ENCODE measurements around the gene DDX10.
"Not testable (repeated sequence)": the region's sequence is repeated elsewhere in the genome, so short reads cannot be mapped to it uniquely, and the experiment has no call there.

DDX10 gene

GRCh38 chr11:108726077-108726800 is 61.4 kb downstream of the DDX10 start:
- Histone ChIP-seq H3K9me3 (ENCODE audit: low read length) (no peaks in the 10 kb centered on the region), H3K27me3 (ENCODE audit: control insufficient read depth in 1 of 2, insufficient read depth in 2 of 2, low read length in 2 of 2) (no peaks in the 10 kb centered on the region), H3K4me1 (ENCODE audit: insufficient read depth, low read length) (no peaks in the 10 kb centered on the region), H3K27ac (ENCODE audit: low read depth, low read length) (no peak overlapping the region), H3K4me3 (ENCODE audit: low read depth in 1 of 2, low read length in 2 of 2) (no peak overlapping the region), H3K9ac (ENCODE audit: low read length) (no peak overlapping the region), H3K36me3 (ENCODE audit: insufficient read depth, low read length) (peaks cover 7% of the 10 kb centered on the region)

- no peak overlapping the region for H3K9ac ChIP-seq (ENCODE audit: low read length)
- no peak overlapping the region for H3K4me3 ChIP-seq (ENCODE audit: low read depth in 1 of 2, low read length in 2 of 2)
- no peaks in the 10 kb centered on the region for H3K9me3 ChIP-seq (ENCODE audit: low read length)
- H3K27ac ChIP-seq (ENCODE audit: low read depth, low read length), result no peak overlapping the region
- no peaks in the 10 kb centered on the region for H3K4me1 ChIP-seq (ENCODE audit: insufficient read depth, low read length)
- no peaks in the 10 kb centered on the region for H3K27me3 ChIP-seq (ENCODE audit: control insufficient read depth in 1 of 2, insufficient read depth in 2 of 2, low read length in 2 of 2)
- peaks cover 7% of the 10 kb centered on the region for H3K36me3 ChIP-seq (ENCODE audit: insufficient read depth, low read length)
Observed at GRCh38 chr11:108727665-108728064, 62.8 kb downstream of the DDX10 start.

GRCh38 chr11:108729227-108729871 is 64.5 kb downstream of the DDX10 start:
- no peaks in the 10 kb centered on the region for H3K36me3 ChIP-seq (ENCODE audit: insufficient read depth, low read length)
- no peaks in the 10 kb centered on the region for H3K27me3 ChIP-seq (ENCODE audit: control insufficient read depth in 1 of 2, insufficient read depth in 2 of 2, low read length in 2 of 2)
- H3K4me1 ChIP-seq (ENCODE audit: insufficient read depth, low read length), result peaks cover 5% of the 10 kb centered on the region
- H3K9me3 ChIP-seq (ENCODE audit: low read length), result no peaks in the 10 kb centered on the region
- H3K9ac ChIP-seq (ENCODE audit: low read length), result no peak overlapping the region
- H3K4me3 ChIP-seq (ENCODE audit: low read depth in 1 of 2, low read length in 2 of 2), result no peak overlapping the region
- H3K27ac ChIP-seq (ENCODE audit: low read depth, low read length), result no peak overlapping the region

GRCh38 chr11:108732395-108732794 is 67.5 kb downstream of the DDX10 start:
- Histone ChIP-seq H3K9ac (ENCODE audit: low read length) (no peak overlapping the region), H3K4me1 (ENCODE audit: insufficient read depth, low read length) (peaks cover 5% of the 10 kb centered on the region), H3K9me3 (ENCODE audit: low read length) (no peaks in the 10 kb centered on the region), H3K27ac (ENCODE audit: low read depth, low read length) (no peak overlapping the region), H3K4me3 (ENCODE audit: low read depth in 1 of 2, low read length in 2 of 2) (no peak overlapping the region), H3K27me3 (ENCODE audit: control insufficient read depth in 1 of 2, insufficient read depth in 2 of 2, low read length in 2 of 2) (no peaks in the 10 kb centered on the region), H3K36me3 (ENCODE audit: insufficient read depth, low read length) (no peaks in the 10 kb centered on the region)

GRCh38 chr11:108733479-108734116 is 68.7 kb downstream of the DDX10 start:
- no peaks in the 10 kb centered on the region for H3K27me3 ChIP-seq (ENCODE audit: control insufficient read depth in 1 of 2, insufficient read depth in 2 of 2, low read length in 2 of 2)
- no peaks in the 10 kb centered on the region for H3K9me3 ChIP-seq (ENCODE audit: low read length)
- H3K27ac ChIP-seq (ENCODE audit: low read depth, low read length), result no peak overlapping the region
- H3K9ac ChIP-seq (ENCODE audit: low read length), result no peak overlapping the region
- no peak overlapping the region for H3K4me3 ChIP-seq (ENCODE audit: low read depth in 1 of 2, low read length in 2 of 2)
- H3K4me1 ChIP-seq (ENCODE audit: insufficient read depth, low read length), result peaks cover 5% of the 10 kb centered on the region
- no peaks in the 10 kb centered on the region for H3K36me3 ChIP-seq (ENCODE audit: insufficient read depth, low read length)

GRCh38 chr11:108734283-108734682 is 69.4 kb downstream of the DDX10 start:
- Histone ChIP-seq H3K4me1 (ENCODE audit: insufficient read depth, low read length) (peaks cover 5% of the 10 kb centered on the region), H3K36me3 (ENCODE audit: insufficient read depth, low read length) (no peaks in the 10 kb centered on the region), H3K4me3 (ENCODE audit: low read depth in 1 of 2, low read length in 2 of 2) (no peak overlapping the region), H3K27me3 (ENCODE audit: control insufficient read depth in 1 of 2, insufficient read depth in 2 of 2, low read length in 2 of 2) (no peaks in the 10 kb centered on the region), H3K9ac (ENCODE audit: low read length) (no peak overlapping the region), H3K27ac (ENCODE audit: low read depth, low read length) (no peak overlapping the region), H3K9me3 (ENCODE audit: low read length) (no peaks in the 10 kb centered on the region)

- H3K27ac ChIP-seq (ENCODE audit: low read depth, low read length), result no peak overlapping the region
- H3K4me3 ChIP-seq (ENCODE audit: low read depth in 1 of 2, low read length in 2 of 2), result no peak overlapping the region
- no peaks in the 10 kb centered on the region for H3K27me3 ChIP-seq (ENCODE audit: control insufficient read depth in 1 of 2, insufficient read depth in 2 of 2, low read length in 2 of 2)
- no peak overlapping the region for H3K9ac ChIP-seq (ENCODE audit: low read length)
- no peaks in the 10 kb centered on the region for H3K36me3 ChIP-seq (ENCODE audit: insufficient read depth, low read length)
- H3K4me1 ChIP-seq (ENCODE audit: insufficient read depth, low read length), result peaks cover 5% of the 10 kb centered on the region
- H3K9me3 ChIP-seq (ENCODE audit: low read length), result no peaks in the 10 kb centered on the region
Observed at GRCh38 chr11:108734956-108735559, 70.2 kb downstream of the DDX10 start.

- not testable (repeated sequence) for H3K4me1 ChIP-seq (ENCODE audit: insufficient read depth, low read length); H3K4me3 ChIP-seq (ENCODE audit: low read depth in 1 of 2, low read length in 2 of 2); H3K27ac ChIP-seq (ENCODE audit: low read depth, low read length)
Observed at GRCh38 chr11:108740132-108740531, 75.3 kb downstream of the DDX10 start.

GRCh38 chr11:108743851-108744250 is 79.0 kb downstream of the DDX10 start:
- H3K4me1 ChIP-seq (ENCODE audit: insufficient read depth, low read length), result no peaks in the 10 kb centered on the region

More at GRCh38 chr11:108740132-108740531, 75.3 kb downstream of the DDX10 start:
- not testable (repeated sequence) for H3K9me3 ChIP-seq (ENCODE audit: low read length); H3K27me3 ChIP-seq (ENCODE audit: control insufficient read depth in 1 of 2, insufficient read depth in 2 of 2, low read length in 2 of 2); H3K9ac ChIP-seq (ENCODE audit: low read length); H3K36me3 ChIP-seq (ENCODE audit: insufficient read depth, low read length)

GRCh38 chr11:108748968-108749367 is 84.1 kb downstream of the DDX10 start:
- H3K36me3 ChIP-seq (ENCODE audit: insufficient read depth, low read length), result no peaks in the 10 kb centered on the region
- no peaks in the 10 kb centered on the region for H3K27me3 ChIP-seq (ENCODE audit: control insufficient read depth in 1 of 2, insufficient read depth in 2 of 2, low read length in 2 of 2)
- H3K9ac ChIP-seq (ENCODE audit: low read length), result no peak overlapping the region
- H3K4me3 ChIP-seq (ENCODE audit: low read depth in 1 of 2, low read length in 2 of 2), result no peak overlapping the region
- no peaks in the 10 kb centered on the region for H3K4me1 ChIP-seq (ENCODE audit: insufficient read depth, low read length)
- no peak overlapping the region for H3K27ac ChIP-seq (ENCODE audit: low read depth, low read length)
- H3K9me3 ChIP-seq (ENCODE audit: low read length), result no peaks in the 10 kb centered on the region

More at GRCh38 chr11:108743851-108744250, 79.0 kb downstream of the DDX10 start:
- no peaks in the 10 kb centered on the region for H3K27me3 ChIP-seq (ENCODE audit: control insufficient read depth in 1 of 2, insufficient read depth in 2 of 2, low read length in 2 of 2)
- no peak overlapping the region for H3K4me3 ChIP-seq (ENCODE audit: low read depth in 1 of 2, low read length in 2 of 2)
- H3K9ac ChIP-seq (ENCODE audit: low read length), result no peak overlapping the region
- no peaks in the 10 kb centered on the region for H3K9me3 ChIP-seq (ENCODE audit: low read length)
- H3K36me3 ChIP-seq (ENCODE audit: insufficient read depth, low read length), result no peaks in the 10 kb centered on the region
- no peak overlapping the region for H3K27ac ChIP-seq (ENCODE audit: low read depth, low read length)

- Histone ChIP-seq H3K4me1 (ENCODE audit: insufficient read depth, low read length) (no peaks in the 10 kb centered on the region), H3K27ac (ENCODE audit: low read depth, low read length) (no peak overlapping the region), H3K9ac (ENCODE audit: low read length) (no peak overlapping the region), H3K9me3 (ENCODE audit: low read length) (no peaks in the 10 kb centered on the region), H3K4me3 (ENCODE audit: low read depth in 1 of 2, low read length in 2 of 2) (no peak overlapping the region), H3K36me3 (ENCODE audit: insufficient read depth, low read length) (no peaks in the 10 kb centered on the region), H3K27me3 (ENCODE audit: control insufficient read depth in 1 of 2, insufficient read depth in 2 of 2, low read length in 2 of 2) (no peaks in the 10 kb centered on the region)
Observed at GRCh38 chr11:108751444-108751843, 86.6 kb downstream of the DDX10 start.

All from muscle layer of colon (tissue), 2 donors.